NCI-H748 (cell line): ENCODE measurements around the gene POU2F1.
"Not testable (repeated sequence)": the region's sequence is repeated elsewhere in the genome, so short reads cannot be mapped to it uniquely, and the experiment has no call there.

Experiments used
- DNase-seq: peaks from one replicate; lab custom pipeline; 2025; ENCODE audit not compliant: unreplicated experiment; lab: John Stamatoyannopoulos, UW

Gene POU2F1

DNA sequence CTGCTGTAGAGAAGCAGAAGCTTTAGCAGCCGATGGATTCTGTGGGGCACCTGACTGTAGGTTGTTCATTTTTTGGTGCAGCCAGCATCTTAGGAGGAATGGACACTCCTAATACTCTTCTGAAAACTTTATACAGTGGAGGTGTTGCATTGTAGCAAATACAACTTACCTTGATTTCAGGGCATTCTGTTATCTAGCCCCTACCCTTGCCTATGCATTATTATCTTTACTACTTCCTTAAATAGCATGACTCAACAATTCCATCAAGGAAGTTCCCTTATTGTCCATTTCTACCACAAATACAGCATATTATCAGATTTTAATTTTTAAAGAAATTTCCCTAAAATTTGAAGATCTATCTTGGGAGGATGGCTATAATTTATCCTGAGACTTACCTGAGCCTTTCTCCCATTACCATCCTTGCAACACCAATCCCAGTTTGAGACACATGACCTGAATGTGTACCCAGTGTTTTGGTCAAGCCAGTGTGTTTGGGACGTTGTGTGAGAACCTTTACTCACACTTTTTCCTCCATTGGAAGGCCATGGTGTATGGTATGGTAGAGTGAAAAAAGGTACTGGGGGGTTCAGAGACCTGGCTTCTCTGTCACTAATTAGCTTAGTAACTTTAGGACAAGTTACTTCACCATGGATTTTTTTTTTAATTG, 9.2 kb downstream of the POU2F1 start:
- no peak for DNase-seq

DNA sequence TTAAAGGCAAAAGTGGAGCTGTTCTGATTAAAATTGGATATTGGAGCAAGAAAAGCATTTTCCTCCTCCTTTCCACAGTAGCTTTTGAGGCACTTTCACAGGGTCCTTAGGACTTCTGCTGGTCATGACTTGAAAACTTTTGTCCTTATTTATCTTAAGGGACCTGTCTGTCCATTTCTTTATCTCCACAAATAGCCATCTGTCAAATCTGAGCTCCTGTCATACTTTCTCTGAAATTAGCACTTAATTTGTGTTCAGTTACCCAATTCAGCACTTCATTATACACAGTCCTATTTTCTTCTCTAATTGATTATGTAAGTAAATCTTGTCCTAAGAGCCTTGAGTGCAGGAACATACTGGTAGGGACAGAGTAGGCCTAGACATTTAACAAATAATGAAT, 9.8 kb downstream of the POU2F1 start:
- DNase-seq: no peak

DNA sequence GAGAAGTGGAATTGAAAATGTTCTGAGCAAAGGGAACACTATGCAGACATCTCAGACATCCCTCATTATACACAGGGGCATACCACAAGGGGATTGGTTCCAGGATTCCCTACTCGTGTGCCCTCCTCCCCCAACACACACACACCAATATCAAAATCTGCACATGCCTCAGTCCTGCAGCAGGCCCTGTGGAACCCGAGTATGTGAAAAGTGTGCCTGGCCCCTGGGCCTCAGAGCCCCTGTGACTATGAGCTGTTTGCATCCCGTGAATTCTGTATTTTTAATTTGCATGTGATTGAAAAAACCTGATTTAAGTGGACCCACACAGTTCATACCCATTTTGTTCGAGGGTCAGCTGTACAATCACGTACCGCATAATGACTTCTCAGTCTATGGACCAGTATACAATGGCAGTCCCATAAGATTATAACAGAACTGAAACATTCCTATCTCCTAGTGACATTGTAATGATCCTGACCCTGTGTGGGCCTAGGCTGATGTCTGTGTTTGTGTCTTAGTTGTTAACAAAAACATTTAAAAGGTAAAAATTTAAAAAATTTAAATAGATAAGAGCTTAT, 11.3 kb downstream of the POU2F1 start:
- DNase-seq: no peak

DNA sequence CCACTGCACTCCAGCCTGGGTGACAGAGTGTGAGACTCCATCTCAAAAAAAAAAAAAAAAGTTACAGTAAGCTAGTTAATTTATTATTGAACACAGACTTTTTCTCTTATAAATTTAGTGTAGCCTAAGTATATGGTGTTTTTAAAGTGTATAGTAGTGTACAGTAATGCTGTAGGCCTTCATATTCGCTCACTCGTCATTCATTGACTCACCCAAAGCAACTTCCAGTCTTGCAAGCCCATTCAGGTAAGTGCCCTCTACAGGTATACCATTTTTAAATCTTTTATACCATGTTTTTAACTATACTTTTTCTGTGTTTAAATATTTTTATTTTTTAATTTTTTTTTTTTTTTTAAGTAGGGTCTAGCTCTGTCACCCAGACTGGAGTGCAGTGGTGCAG, 12.1 kb downstream of the POU2F1 start:
- no peak for DNase-seq

DNA sequence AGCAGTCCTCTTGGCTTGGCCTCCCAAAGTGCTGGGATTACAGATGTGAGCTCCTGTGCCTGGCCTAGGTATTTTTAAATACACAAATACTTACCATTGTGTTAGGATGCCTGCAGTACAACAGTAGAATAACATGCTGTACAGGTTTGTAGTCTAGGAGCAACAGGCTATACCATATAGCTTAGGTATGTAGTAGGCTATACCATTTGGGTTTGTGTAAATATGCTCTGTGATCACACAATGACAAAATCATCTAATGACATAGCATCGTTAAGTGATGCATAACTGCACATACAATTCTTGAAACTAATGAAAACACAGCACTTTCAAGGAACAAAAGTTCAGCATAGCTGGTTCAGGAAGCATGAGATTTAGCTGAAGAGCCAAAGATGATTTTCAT, 12.7 kb downstream of the POU2F1 start:
- DNase-seq: no peak

DNA sequence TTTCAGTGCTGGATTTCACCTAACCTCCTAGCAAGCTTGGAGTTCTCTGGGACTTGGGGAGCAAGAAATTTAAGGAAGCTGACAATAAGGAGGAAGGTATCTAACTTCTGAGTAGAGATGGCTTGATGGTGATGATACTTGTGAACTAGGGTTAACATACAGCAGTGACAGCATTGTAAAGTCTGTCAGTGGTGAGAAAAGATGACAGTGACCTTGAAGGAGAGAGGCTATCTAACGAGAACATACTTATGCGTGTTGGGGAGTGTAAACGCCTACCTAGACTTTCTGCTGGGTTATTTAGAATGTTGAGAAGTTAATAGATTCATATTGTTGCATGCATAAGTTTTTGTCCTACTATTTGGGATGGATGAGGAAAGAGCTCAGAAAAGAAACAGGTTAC, 16.3 kb downstream of the POU2F1 start:
- DNase-seq: no peak

DNA sequence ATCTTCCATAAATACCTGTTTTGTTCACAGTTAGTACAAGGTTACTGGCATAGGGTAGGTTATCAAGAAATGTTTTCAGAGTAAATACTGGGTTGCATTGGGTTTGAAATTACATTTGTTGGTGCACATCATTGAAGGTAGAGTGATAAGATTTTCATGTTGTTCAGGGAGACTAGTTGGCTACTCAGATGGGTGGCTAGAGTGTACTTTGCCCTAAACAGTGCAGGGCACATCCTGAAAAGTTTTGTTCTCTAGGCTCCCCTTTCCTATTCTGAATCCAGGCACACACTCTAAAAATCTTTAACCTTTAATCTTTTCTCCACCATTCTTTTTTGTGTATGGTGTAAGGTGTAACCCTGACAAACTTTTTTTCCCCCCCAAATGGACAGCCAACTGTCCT, 18.0 kb downstream of the POU2F1 start:
- DNase-seq: no peak

DNA sequence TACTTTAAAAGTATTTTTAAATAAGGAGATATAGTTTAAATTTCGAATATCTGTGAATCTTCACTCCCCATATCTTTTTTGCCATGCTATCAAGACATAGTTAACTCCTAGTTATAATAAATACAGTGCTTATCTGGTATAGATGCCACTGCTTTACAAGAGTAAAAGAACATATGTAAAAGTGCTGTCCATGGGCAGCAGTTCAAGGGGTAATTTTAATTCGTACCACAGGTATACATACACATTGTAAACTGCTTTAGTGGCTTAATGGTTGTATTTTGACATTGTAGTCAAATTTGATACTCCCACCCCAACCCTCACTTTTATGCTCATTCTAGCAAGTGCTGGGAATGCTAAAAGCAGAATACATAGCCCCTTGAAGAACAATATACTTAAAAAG, 18.6 kb downstream of the POU2F1 start:
- DNase-seq: no peak

DNA sequence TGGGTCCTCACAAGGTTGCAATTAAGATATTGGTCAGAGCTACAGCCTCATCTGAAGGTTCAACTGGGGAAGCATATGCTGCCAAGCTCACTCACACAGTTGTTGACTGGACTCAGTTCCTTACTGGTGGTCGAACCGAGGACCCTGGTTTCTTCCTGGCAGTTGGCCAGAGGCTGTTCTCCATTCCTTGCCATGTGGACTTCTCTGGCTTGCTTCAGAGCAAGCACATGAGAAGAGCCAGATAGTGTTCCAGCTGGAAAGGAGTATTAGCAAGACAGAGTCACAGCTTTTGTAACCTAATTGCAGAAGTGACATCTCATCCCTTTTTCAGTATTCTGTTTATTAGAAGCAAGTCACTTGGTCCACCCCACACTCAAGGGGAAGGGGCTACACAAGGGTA, 23.6 kb downstream of the POU2F1 start:
- DNase-seq: no peak

DNA sequence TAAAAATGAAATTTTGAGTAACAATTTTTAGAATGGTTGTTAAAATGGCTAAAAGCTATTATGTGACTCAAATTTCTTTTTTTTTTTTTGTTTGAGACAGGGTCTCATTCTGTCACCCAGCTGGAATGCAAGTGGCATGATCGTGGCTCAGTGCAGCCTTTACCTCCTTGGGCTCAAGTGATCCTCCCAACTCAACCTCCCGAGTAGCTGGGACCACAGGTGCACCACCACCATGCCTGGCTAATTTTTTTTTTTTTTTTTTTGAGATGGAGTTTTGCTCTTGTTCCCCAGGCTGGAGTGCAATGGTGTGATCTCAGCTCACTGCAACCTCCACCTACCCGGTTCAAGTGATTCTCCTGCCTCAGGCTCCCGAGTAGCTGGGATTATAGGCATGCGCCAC, 24.5 kb downstream of the POU2F1 start:
- not testable (repeated sequence) for DNase-seq

DNA sequence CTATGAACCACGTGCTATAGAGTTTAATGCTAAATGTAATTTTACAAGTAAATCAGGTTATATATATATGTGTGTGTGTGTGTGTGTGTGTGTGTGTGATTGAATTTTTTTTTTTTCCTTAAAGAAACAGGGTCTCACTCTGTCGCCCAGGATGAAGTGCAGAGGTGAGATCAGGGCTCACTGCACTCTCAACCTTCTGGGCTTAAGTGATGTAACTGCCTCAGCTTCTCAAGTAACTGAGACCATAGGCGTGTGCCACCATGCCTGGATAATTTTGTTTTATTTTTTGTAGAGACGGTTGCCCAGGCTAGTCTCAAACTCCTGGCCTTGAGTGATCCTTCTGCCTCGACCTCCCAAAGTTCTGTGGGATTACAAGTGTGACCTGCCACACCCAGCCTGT, 26.3 kb downstream of the POU2F1 start:
- DNase-seq: no peak

DNA sequence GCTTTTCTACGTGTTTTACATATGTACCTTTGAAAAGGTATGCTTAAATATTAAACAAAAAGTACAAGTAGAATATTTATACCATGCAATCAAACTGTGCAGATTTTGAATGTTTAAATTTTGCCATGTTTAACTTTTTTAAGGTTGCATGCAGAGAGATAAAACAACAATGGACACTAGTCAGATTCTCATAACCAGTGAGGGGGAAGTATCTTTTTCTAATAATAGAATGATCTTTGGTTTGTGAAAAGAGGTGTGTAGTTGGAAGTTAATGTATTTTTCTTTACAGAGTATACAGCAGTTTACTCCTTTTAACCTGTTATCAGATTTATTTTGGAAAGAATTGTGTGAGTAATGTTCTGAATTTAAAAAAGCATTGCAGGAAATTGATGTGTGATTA, 27.1 kb downstream of the POU2F1 start:
- DNase-seq: no peak

DNA sequence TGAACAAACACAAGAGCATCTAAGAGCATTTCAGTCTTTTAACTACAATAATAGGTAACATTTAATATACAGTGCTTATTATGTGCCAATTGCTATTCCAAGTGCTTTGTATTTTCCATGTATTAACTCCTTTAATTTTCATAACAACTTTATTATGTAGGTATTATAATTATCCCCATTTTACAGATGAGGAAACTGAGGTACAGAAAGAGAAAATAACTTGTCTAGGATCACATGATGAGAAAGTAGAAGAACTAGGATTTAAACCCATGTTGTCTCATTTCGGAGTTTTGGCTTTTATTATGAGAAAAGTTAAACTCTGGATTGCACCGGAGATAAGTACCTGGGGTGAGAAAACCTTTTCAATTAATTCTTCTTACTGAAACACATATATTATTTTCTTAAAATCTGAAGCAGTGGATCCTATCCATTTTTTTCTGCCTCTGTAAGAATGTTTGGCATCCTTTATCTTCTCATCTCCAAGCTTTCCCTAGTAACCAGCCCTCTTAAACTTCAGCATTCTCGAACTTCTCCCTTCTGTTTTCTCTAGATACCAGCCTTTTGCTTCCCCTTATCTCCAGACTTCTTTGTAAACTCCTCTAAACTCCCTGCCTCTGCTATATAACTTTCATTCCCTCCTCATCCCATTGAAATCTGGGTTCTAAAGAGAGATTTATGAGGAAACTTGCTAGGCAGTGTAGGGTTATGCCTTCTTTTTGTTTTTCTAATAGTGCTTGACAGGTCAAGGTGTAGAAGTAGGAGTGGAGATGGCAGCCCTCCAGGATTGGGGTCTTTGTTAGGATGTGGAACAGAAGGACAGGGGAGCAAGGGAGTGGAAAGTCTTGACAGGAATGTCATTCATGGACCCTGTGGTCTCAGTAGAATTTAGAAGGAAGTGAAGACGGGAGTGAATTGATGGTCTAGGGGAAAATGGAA, 28.3 kb downstream of the POU2F1 start:
- DNase-seq: no peak

DNA sequence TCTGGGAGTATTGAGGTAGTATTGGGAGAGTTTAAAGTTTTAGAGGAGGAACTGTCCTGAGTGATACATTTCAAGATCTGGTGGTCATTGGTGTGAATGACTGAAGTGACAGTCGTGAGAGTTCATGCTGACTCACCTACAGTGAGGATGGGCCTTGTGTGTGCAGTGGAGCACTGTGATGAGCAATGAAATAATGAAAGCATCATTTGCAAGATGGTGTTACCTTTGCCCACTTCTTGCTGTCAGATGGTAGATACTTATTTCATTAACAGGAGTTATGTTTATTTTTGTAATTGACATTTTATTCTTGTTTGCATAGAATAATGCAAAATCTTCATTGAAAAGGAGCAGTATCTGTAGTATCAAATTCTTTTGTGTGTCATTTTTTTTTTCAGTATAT, 29.0 kb downstream of the POU2F1 start:
- DNase-seq: no peak

DNA sequence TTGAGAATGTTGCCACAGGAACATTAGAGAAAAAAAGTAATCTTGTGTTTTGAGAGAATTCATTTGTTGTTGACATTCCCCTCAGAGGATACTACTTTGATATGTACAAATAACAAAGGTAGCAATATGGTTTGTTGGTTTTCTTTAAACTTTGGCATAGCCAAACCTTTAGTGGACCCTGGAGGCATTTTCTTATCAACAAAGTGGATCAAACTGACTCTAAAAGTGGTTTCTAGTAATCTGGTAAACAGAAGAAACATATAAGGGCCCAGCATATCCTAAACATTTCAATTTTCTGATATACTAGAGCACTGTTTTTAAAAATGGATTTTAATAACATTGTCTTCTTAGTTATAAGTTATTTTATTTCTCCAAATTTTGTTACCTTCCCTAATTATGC, 29.8 kb downstream of the POU2F1 start:
- no peak for DNase-seq

DNA sequence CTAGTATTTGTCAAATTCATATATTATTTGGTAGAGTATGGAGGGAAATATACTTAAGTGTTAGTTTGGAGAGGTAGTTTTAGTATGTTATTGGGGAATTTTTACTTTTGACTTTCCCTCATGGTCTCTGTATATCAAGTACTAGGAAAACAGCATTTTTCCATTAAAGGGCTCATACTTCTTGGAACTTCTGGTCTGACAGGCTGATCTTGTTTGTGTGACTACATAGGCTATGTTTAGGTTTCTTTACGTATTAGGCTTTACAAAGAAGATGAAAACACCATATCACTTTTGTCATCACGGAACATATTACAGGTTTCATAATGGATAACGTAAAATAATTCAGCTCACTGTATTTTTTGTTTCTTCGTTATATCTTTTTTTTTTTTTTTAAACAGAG, 30.8 kb downstream of the POU2F1 start:
- no peak for DNase-seq

DNA sequence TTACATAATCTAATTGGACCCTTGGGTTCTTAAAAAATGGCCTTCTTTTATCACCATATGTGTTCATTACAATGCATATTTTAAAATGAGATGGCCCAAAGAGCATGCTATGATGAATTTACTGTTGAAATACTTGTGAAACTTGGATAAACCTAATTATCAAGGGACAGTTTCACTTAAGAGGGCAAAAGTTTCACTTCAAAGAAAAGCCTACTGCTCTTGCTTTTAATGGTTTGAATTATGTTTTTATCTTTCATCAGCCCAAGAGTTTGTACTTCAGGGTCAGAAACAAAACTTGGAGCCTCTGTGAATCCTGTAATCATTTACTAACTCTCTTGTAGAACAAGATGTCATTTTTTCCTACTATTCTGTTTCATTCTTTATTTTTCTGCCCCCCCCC, 32.3 kb downstream of the POU2F1 start:
- DNase-seq: no peak

DNA sequence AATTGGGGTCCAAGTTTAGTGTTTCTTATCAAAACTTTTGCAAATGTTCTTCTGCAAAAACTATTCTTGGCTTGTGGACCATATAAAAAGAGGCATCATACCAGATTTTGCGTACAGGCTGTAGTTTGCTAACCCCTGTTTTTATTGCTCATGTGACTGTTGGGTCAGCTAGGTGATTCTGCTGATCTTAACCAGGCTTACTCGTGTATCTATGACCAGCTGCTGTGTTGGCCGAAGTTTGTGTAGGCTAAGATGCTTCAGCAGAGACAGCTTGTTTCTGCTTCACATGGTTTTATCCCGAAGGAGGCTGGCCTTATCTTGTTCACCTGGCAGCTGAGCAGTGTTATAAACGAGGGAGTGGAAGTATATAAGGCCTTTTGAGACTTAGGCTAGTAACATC, 38.2 kb downstream of the POU2F1 start:
- no peak for DNase-seq

DNA sequence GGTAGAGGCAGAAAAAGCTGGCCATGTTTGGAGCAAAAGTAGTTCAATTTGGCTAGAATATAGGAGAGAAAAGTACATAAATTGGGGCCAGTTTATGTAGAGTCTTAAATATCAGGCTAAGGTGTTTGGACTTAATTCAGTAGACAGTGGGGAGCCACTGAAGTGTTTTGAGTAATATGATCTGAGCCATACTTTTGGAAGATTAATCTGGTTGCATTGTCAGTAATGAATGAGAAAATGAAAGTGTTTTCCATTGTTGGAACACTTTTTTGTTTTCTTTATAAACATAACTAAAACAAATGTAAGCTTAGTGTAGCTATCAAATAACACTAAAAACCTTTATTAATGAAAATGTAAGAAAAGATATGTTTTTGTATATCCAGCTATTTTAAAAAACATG, 42.1 kb downstream of the POU2F1 start:
- peak; percentile 31 for DNase-seq

DNA sequence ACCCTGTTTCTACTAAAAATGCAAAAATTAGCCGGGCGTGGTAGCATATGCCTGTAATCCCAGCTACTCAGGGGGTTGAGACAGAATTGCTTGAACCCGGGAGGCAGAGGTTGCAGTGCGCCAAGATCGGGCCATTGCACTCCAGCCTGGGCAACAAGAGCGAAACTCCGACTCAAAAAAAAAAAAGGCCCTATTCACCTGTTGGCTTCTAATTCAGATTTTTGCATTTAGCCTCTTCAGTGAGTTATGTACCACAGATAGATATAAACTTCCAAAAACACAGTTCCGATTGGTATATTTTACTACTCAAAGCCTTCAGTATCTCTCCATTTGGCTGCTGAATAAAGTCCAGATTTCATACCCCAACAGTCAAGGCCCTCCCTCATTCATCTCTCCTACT, 42.7 kb downstream of the POU2F1 start:
- no peak for DNase-seq

DNA sequence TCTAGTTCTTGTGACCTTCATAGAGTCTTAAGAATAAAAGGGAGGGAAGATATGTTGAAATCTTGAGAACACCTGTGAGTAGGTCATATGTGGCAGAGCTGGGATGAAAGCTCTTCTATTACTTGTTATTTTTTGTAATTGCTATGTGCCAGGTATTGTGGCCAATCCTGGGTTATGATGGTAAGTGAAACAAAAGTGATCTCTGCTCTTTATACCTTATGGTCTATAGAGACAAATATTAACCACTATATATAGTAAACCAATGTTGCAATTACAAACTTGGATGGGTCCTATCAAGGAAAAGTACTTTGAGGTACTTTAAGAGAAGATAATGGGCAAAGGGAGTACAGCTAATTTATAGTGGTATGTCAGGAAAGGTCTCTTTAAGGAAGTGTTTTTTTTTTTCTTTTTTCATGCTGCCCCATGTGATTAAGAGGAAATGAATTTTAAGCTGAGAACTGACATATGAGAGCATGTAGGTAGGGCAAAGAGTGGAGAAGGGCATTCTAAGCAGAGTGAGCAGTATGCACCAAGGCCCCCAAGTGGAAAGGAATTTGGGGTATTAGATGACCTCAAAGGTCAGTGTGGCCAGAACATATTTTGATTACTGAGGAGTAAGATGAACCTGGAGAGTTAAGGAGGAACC, 43.3 kb downstream of the POU2F1 start:
- no peak for DNase-seq

DNA sequence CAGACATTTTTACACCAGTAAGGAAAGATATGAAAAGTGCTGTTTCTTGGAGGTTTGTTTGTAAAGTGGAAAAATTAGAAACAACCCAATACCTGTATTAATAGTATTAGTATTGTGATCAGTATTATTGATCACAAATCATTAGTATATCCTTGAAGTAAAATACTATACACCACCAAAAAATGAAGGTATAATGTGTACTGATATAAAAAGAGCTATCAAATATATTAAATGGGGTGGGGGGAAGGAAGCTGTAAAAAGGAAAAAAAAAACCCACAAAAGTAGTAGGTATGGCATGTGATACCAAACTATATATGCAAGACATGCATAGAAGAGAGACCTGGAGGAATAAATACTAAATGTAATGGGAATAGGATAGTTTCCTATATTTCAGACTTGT, 46.3 kb downstream of the POU2F1 start:
- no peak for DNase-seq
